ENCODE results near the gene CLIC3.

CLIC3 gene

GRCh38 chr9:137030006-137030405 lies 33.6 kb upstream of the CLIC3 start:
- no peak for TF ChIP-seq CTCF (conservative IDR thresholded peaks at IDR 0.05; ENCODE audit: low read length)
- no peak overlapping the region for H3K4me3 ChIP-seq (ENCODE audit: low read length)
- no peak for DNase-seq (ENCODE audit: low read depth)

- TF ChIP-seq CTCF (conservative IDR thresholded peaks at IDR 0.05; ENCODE audit: low read length) = peak; percentile 81
- peak; percentile 32 for DNase-seq (ENCODE audit: low read depth)
- H3K4me3 ChIP-seq (ENCODE audit: low read length) = peak overlapping the region; percentile 57
Measured at GRCh38 chr9:137029058-137029936, 32.9 kb upstream of the CLIC3 start.

GRCh38 chr9:137028263-137029057 lies 32.1 kb upstream of the CLIC3 start:
- peak overlapping the region; percentile 57 for H3K4me3 ChIP-seq (ENCODE audit: low read length)
- peak; percentile 29 for DNase-seq (ENCODE audit: low read depth)
- peak; percentile 43 for TF ChIP-seq CTCF (conservative IDR thresholded peaks at IDR 0.05; ENCODE audit: low read length)

- peak; percentile 12 for DNase-seq (ENCODE audit: low read depth)
- H3K4me3 ChIP-seq (ENCODE audit: low read length) = peak within 1 kb of the TSS; percentile 59
- no peak for TF ChIP-seq CTCF (conservative IDR thresholded peaks at IDR 0.05; ENCODE audit: low read length)
Measured at GRCh38 chr9:137027369-137028262, 31.2 kb upstream of the CLIC3 start, which contains the start of gene ABCA2. Gene ABCA2 (minus strand): TSS chr9:137028237. CDS start chr9:137028140, 97 bp downstream.

GRCh38 chr9:137026828-137027227 lies 30.5 kb upstream of the CLIC3 start:
- peak overlapping the region; percentile 59 for H3K4me3 ChIP-seq (ENCODE audit: low read length)
- no peak for DNase-seq (ENCODE audit: low read depth)
- TF ChIP-seq CTCF (conservative IDR thresholded peaks at IDR 0.05; ENCODE audit: low read length) = no peak

- no peak for TF ChIP-seq CTCF (conservative IDR thresholded peaks at IDR 0.05; ENCODE audit: low read length)
- DNase-seq (ENCODE audit: low read depth) = no peak
- no peak overlapping the region for H3K4me3 ChIP-seq (ENCODE audit: low read length)
Measured at GRCh38 chr9:137026384-137026783, 30.0 kb upstream of the CLIC3 start.
